Fibroblast of skin of right biceps (primary cell): Measurements from ENCODE around the gene CACNG5.
A peak's percentile ranks its signal among the peaks of the same experiment; 100 is the strongest.
"Not testable (repeated sequence)": the region's sequence is repeated elsewhere in the genome, so short reads cannot be mapped to it uniquely, and the experiment has no call there.

Source experiments
- DNase-seq: peaks from one replicate; pipeline ENCODE4 v3.0.0-alpha.2; 2013

CACNG5 gene

DNA sequence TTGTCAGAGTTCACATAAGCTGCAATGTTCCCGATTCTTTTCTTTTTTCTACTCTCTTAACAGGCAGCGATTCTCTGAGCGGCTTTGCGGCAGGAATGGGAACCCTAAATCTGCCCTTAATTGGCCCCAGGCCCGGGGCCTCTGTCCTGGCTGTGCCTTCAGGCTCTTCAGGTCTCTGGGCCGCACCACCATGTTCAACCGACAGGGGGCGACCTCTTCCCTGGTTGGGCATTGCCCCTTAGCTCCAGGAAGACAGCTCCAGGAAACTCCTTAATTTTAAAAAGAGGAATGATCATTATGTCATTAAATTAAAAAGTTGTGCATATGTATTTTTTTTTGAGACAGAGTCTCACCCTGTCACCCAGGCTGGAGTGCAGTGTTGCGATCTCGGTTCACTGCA, 20.3 kb downstream of the CACNG5 start:
- DNase-seq = no peak

DNA sequence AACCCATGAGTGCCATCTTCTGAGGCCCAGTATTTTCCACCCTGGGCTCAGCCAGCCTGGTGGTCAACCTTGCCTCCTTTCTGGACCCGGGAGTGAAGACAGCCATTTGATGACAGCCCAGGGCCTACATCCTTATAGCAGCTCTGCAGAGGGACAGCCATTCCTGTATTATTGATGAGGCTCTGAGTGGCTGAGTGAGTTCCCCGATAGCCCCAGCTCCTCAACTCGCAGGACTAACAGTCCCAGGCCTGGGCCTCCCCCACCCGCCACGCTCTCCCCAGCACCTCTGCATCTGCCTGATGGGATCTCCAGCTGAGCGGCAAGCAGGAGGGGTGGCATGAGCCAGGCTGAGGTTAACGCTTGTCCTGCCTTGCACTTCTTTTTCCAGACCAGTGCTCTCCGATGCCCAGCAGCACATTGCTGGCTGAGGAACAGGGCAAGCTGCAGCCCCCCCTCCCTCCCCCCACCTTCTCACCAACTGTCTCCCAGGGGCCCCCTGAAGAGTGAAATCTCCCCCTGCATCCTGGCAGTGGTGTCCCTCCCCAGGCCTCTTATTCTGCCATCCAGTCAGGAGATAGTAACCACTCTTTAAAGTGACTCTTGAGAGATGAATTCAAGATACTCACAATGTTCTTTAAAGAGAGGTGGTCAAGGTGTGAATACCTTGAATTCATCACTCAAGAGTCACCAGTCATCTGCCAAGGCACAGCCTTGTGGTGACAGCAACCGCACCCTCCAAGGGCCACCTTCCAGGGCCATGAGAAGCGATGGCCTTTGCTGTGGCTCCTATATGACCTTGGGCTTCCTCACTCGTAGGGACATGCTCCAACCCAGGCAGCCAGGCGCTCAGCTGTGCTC, 23.5 kb downstream of the CACNG5 start:
- DNase-seq = no peak

DNA sequence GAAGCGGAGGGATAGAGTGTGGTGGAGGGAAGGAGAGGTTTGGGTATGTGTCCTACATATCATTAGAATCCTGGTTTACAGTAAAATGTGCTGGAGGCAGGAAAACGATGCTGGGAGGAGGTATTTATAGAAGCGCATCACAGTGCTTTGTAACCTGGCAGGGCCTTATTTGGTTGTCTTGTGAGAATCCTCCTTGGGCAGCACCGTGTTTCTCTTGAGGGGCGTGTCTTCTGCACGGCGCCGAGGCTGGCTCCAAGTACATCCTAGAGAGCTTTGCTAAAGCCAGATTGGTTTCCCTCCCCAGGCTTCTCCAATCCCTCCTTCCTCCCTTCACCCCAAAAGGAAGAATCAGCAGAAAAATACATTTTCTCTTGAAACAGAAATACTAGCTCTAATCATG, 24.4 kb downstream of the CACNG5 start:
- no peak for DNase-seq

GRCh38 chr17:66860204-66860603, 25.3 kb downstream of the CACNG5 start:
- no peak for DNase-seq

GRCh38 chr17:66863820-66864219, 28.9 kb downstream of the CACNG5 start:
- DNase-seq = no peak

DNA sequence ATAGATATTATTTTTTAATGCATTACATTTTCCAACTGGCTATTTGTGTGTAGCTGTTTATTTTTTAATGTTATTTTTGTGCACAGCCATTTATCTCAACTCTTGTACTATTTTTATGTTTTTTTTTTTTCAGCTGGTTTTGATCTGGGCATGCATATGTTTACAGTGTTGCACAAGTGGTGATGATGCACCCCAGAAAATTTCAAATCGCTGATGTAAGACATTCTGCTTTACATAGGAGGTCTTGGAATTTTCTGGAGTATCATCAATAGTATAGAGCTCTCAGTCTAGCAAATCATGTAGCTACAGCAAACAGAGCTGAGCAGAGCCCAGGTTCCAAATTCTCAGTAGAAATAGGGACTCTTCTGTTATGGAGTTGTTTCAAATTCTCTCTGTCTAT, 30.2 kb downstream of the CACNG5 start:
- no peak for DNase-seq

- DNase-seq = no peak
Measured at GRCh38 chr17:66873962-66874361, 39.0 kb downstream of the CACNG5 start.

GRCh38 chr17:66884931-66885330, 50.0 kb downstream of the CACNG5 start:
- DNase-seq = no peak

DNA sequence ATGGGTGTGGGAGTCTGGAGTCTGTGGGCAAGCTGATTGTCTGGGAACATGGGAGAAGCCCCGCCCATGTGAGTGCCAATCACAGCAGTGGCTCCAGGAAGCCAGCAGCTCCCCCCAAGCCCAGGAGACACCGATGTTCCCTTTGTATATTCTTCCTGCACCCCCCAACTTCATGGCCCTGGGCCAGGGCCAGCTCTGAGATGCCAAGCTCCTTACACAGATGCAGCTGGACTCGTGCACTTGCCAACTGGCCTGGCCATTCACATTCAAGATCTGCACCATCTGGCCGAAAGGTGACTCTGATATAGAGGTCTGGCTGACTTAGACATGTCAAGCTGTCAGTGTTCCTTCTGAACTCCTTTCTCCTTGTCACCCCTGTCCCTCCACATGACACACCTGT, 50.5 kb downstream of the CACNG5 start:
- DNase-seq = no peak

DNA sequence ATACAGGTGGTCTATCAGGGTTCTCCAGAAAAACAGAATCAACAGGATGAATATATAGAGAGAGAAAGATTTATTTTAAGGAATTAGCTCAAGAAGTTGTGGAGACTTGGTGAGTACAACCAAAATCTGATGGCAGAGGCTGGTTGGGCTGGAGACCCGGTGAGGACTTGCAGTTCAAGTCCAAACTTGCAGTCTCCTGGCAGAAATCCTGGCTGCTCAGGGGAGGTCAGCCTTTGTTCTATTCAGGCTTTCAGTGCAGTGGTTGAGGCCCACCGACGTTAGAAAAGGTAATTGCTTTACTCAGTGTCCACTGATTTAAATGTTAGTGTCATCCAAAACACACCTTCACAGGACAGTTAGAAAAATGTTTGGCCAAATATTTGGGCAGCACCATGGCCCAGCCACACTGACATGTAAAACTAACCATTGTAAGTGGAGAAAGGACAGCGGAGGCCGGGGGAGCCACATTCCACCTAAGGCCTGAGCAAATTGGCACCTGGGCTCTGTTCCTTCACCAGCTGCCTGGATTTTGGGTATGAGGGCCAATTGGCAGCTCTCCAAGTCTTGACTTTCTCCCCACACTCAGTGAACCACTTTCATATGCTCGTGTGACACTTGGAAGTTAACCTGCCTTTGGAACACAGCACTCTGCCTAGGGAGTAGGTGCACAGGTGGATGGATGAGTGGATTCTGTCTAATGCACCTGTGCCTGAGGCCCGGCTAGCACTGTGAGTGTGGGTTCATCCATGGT, 54.7 kb downstream of the CACNG5 start:
- no peak for DNase-seq

DNA sequence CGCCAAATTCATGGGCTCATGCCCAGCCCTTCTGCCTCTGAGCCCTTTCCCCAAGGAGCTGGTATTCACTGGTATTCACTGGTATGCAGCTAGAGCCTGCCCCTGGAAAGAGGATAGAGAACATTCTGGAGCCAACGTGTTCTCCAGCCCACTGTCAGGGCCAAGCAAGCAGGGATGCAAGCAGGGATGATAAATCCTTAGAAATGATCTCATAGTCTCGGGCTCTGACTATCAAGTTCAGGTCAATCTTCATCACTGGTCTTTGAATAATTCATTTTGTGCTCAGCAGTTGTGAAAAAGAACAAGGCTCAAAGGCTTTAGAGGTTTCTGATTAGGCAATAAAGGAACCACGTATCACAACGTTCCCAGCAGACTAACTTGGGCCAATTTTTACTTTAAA, 57.3 kb downstream of the CACNG5 start:
- no peak for DNase-seq

DNA sequence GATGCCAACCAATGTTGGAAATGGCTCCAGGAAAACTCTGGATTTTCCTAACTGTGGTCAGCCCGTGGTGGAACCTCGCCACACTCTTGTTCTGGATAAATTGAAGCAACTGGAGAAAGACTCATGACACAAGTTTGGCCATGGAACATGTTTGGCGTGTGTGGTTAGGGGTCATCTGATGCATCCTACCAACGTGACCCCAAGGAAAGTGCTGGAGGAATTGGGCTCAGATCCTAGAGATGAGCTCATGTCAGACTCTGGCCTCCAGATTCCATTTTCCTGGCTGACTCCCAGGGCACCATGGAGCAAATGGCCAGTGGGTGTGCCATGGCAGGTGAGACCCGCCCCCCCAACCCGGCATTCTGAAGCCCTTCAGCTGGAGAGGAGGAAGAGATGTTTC, 58.5 kb downstream of the CACNG5 start:
- no peak for DNase-seq

GRCh38 chr17:66893863-66894262, 58.9 kb downstream of the CACNG5 start:
- no peak for DNase-seq

DNA sequence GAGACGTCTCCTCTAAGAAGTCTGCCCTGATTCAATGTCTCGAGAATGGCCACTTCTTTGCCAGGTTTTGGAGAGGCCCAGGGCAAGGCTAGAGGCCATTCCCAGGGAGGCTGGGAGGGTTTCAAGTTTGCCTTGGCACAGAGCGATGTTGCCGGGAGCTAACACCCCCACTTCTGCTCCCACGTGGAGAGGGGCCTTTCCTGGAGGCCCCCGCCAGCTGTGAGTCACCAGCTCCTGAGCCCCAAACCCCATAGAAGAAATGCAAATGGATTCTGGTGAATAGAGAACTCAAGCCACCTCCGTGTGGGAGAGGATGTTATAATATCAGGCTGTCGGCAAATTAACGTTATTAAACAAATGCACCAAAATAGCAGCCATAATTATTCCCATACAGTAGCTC, 62.2 kb downstream of the CACNG5 start:
- no peak for DNase-seq

- DNase-seq = no peak
Measured at GRCh38 chr17:66898536-66898935, 63.6 kb downstream of the CACNG5 start.

DNA sequence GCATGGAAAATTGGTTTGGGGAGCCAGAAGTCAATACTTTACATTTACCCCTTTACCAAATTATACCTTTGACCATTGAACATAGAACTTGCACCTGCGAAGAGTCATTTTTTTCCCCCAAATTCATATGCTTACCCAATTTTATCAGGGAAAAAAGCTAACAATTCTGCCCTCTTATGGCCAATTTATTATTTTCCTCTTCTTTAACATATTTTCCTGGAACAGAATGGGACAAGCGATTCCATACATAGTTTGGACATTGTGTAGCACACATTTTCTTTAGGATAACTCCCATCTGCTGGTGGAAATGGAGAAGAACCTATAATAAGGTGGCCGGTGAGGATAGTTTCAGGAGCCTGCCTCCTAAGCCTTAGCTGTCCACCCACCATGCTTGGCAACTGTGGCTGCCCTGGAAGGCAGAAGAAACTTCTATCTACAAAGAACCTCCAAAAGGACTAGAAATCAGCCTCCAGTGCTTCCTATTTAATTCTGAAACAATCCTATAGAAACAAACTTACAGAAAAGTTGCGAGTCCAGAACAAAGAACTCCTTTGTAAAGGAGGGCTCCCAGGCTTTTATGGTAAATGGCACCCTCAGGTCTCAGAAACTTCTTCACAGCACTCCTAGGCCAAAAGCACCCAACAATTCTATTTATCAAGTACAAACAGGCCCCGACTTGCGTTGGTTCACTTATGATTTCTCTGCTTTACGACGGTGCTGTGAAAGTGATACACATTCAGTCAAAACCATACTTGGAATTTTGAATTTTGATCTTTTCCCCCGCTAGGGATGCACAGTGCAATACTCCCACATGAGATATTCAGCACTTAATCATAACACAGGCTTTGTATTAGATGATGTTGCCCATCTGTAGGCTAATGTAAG, 65.5 kb downstream of the CACNG5 start:
- DNase-seq = peak; percentile 52

DNA sequence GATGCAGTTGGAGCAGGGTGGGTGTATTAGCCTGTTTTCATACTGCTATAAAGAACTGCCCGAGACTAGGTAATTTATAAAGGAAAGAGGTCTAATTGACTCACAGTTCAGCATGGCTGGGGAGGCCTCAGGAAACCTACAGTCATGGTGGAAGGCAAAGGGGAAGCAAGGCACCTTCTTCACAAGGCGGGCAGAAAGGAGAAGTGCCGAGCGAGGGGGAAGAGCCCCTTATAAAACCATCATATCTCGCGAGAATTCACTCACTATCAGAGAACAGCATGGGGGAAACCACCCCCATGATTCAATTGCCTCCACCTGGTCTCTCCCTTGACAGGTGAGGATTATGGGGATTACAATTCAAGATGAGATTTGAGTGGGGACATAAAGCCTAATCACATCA, 68.4 kb downstream of the CACNG5 start:
- not testable (repeated sequence) for DNase-seq

DNA sequence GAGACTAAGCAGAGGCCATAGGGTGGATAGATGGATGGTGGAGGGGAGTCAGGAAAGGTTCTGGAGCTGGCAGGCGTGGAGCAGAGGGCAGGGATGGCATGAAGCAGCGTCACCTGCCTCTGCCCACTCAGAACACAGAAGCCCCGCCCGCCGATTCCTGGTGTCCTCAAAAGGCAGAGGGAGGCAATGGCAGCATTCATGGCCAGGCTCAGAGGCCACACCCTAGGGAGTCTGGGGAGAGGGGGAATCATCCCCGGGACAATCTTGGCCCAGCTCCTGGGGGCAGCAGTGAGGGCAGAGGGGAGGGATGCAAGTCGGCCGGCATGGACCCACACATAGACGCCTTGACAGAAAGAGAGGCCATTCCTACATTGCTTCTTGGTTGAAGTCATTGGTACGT, 68.9 kb downstream of the CACNG5 start:
- DNase-seq = no peak

DNA sequence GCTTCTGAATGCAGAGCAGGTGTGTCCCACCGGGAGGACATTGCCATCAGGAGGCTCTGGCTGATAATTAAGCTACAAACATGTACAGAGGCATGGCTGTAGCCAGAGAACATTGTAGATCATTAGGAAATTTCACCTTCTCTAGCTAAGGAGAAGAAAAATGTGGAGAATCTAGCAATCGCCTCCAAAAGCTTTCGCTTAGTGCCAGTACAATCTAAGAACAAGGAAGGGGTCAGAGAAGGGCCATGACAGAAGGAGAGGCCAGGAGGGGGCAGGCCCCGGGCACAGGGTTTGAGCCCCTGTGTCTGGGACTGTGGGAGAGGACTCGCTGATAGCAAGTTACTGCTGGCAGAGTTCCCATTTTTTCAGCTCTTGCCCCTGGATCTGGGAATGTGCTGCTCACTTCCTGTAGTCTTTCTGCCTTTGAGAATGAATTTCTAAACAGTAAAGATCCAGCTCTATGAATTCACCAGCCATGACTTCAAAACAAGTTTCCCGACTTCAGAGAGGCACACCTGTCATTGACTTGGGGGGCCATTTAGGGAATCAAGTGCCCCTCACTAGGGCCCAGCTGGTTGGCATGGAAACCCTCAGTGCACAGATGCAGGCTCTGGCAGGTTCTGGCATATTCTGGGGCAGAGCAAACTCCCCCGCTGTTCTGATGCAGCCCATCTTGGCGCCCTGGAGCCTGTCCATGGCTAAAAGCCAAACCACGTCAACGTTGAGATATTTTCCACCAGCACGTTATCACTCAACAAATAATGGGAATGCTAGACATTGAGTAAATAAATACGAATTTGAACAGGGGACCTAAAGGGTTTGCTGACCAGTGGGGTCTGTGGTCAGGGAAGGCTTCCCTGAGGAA, 70.1 kb downstream of the CACNG5 start:
- DNase-seq = peak; percentile 49

DNA sequence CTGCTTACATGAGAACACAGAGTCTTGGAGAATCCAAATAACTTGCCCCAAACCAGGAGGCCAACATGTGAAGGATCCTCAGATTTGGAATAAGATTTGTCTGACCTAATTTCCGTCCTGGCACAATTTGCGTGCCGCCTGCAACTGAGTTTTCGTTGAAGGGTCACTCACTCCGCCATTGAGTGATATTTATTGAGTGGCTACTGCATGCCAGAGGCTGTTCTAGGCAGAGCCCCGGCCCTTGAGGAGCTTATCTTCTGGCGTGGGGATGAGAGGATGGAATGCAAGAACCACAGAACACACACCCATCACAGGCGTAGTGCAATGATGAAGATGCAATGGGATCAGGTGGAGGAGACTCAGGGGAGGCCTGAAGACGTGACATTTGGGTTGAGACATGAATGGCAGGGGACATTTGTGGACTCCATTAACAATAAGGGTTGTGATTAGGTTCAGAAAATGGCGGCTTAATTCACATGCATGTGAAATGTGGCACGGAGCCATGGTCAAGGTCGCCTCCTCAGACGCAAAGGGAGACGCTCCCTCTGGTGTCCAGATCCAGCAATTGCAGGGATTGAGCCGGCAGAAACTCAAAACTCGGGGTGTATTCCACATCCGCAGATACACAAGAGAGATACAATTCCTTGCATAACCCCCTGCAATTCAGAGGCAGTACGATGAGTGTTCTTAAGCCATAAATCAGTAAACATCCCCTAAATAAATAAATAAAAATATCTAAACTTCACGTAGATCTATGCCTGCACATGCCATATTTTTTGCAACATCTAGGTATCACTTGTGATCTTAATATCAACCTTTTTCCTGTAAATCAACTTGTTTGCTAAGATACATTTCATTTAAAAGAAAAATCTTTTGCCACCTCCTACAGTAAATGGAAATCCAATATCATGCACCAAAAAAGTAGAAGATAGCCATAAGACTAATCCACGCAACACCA, 71.7 kb downstream of the CACNG5 start:
- DNase-seq = peak; percentile 78

DNA sequence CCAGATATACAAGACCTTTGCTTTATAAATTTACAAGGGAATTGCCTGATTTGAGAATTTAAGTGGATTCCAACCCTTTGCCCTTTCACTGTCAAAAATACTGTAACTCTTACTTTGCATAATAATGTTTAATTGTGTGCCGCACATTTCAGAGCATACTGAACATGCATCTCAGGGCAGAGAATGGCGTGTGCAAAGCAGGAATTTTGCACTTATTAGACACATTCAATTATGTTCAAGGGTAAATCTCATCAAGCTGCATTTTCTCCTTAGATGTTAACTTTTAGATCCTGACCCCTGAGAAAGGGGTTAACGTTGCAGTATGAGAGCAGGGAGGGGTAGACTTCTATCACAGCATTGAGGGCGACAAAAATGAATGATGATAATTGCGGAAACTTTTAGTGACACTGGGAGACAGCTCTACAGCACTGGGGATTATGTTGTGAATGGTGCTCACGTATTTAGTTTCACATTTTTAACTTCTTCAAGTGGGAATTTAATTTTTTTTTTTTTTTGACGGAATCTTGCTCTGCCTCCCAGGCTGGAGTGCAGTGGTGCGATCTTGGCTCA, 75.0 kb downstream of the CACNG5 start:
- no peak for DNase-seq
